Measurements from ENCODE around the gene EPB41L4A. TPM values are rescaled to one million over a fixed set of nuclear protein-coding genes. Genes with fewer than 3 reads are reported as not detected.

Gene EPB41L4A
- total RNA-seq, 1 experiment from 2014 or later: 28.6 TPM

DNA sequence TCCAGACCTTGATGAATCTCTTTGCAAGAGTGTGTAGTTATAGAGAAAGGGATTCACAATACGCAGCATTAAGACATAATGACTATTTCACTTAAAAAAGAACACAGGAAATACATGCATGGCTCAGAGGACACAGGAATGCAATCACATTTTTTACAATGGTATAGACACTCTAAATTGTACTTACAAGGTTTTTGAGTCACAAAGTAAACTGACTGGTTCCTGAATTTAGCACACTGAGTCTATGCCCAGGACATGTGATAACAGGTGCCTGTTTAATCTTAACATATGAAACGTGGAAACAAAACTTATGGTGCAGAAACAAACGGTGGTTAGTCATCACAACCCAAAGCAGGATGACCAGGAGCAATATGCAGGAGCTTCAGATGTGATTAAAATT, 6.7 kb downstream of the EPB41L4A start:
- H3K4me3 Mint-ChIP-seq (ENCODE audit: low read depth, unreplicated experiment): no peak overlapping the region
- H3K36me3 Mint-ChIP-seq (ENCODE audit: insufficient read depth, unreplicated experiment): no peaks in the 10 kb centered on the region
- H3K27me3 Mint-ChIP-seq (ENCODE audit: unreplicated experiment): no peaks in the 10 kb centered on the region
- CTCF ChIA-PET: no interaction called here
- intact Hi-C loops (cut with micrococcal nuclease; ENCODE audit: unreplicated experiment): no loop called here
- H3K9me3 Mint-ChIP-seq (ENCODE audit: low read depth, unreplicated experiment): no peaks in the 10 kb centered on the region
- BruUV-seq (replicated peaks): no TSS peak
- TF ChIP-seq, protein P1, sequence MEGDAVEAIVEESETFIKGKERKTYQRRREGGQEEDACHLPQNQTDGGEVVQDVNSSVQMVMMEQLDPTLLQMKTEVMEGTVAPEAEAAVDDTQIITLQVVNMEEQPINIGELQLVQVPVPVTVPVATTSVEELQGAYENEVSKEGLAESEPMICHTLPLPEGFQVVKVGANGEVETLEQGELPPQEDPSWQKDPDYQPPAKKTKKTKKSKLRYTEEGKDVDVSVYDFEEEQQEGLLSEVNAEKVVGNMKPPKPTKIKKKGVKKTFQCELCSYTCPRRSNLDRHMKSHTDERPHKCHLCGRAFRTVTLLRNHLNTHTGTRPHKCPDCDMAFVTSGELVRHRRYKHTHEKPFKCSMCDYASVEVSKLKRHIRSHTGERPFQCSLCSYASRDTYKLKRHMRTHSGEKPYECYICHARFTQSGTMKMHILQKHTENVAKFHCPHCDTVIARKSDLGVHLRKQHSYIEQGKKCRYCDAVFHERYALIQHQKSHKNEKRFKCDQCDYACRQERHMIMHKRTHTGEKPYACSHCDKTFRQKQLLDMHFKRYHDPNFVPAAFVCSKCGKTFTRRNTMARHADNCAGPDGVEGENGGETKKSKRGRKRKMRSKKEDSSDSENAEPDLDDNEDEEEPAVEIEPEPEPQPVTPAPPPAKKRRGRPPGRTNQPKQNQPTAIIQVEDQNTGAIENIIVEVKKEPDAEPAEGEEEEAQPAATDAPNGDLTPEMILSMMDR (IDR thresholded peaks at IDR 0.05; ENCODE audit: unreplicated experiment): no peak
- no peak for DNase-seq
- peaks cover 48% of the 10 kb centered on the region for H3K4me1 Mint-ChIP-seq (ENCODE audit: low read depth, unreplicated experiment)
- no peak overlapping the region for H3K27ac Mint-ChIP-seq (ENCODE audit: unreplicated experiment)

DNA sequence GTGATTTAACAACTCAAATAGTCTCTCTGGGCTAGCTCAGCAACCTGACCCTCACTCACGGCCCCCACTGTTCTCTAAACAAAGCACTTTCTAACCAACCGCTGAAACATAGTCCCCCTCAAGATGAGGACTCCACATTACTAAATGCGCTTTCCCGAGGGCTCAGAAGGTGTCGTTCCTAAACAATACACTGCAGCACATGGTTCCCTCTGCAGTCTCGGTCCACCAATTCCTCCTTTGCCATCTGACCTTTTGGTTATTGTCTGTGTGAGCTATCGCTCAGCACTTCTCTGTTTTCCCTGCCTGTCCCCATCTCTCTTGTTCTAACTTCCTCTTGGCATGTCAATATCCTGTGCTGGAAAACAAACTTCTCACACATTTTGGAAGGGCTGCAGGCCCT, 7.2 kb downstream of the EPB41L4A start:
- no TSS peak for BruUV-seq (replicated peaks)
- H3K36me3 Mint-ChIP-seq (ENCODE audit: insufficient read depth, unreplicated experiment): no peaks in the 10 kb centered on the region
- TF ChIP-seq, protein P1 (IDR thresholded peaks at IDR 0.05; ENCODE audit: unreplicated experiment): no peak
- DNase-seq: no peak
- intact Hi-C loops (cut with micrococcal nuclease; ENCODE audit: unreplicated experiment): no loop called here
- no peak overlapping the region for H3K27ac Mint-ChIP-seq (ENCODE audit: unreplicated experiment)
- no peaks in the 10 kb centered on the region for H3K9me3 Mint-ChIP-seq (ENCODE audit: low read depth, unreplicated experiment)
- no peak overlapping the region for H3K4me3 Mint-ChIP-seq (ENCODE audit: low read depth, unreplicated experiment)
- CTCF ChIA-PET: no interaction called here
- H3K4me1 Mint-ChIP-seq (ENCODE audit: low read depth, unreplicated experiment): peaks cover 52% of the 10 kb centered on the region
- H3K27me3 Mint-ChIP-seq (ENCODE audit: unreplicated experiment): no peaks in the 10 kb centered on the region

DNA sequence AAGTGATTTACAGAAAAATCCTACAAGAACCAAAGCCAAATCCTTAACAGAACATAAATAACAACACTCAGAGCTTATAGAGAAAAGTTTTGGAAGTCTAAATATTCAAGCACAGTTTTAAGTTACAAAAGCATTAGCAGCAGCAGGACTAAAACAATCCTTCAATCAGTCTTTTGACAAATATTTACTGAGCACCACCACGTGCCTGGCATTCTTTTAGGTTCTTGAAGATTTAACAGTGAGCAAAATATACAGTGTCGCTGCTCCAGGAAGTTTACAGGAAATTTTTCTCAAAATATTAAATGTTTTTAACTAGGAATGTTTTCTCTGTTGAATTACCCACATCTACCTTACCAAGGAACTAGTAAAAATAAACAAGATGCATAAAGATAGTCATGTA, 11.4 kb downstream of the EPB41L4A start:
- Mint-ChIP-seq H3K4me1 (ENCODE audit: low read depth, unreplicated experiment) (peaks cover 39% of the 10 kb centered on the region), H3K27ac (ENCODE audit: unreplicated experiment) (no peak overlapping the region), H3K9me3 (ENCODE audit: low read depth, unreplicated experiment) (no peaks in the 10 kb centered on the region), H3K27me3 (ENCODE audit: unreplicated experiment) (no peaks in the 10 kb centered on the region), H3K36me3 (ENCODE audit: insufficient read depth, unreplicated experiment) (no peaks in the 10 kb centered on the region), H3K4me3 (ENCODE audit: low read depth, unreplicated experiment) (no peak overlapping the region)
- intact Hi-C loops (cut with micrococcal nuclease; ENCODE audit: unreplicated experiment): no loop called here
- no TSS peak for BruUV-seq (replicated peaks)
- CTCF ChIA-PET: no interaction called here
- no peak for DNase-seq
- TF ChIP-seq, protein P1 (IDR thresholded peaks at IDR 0.05; ENCODE audit: unreplicated experiment): no peak

DNA sequence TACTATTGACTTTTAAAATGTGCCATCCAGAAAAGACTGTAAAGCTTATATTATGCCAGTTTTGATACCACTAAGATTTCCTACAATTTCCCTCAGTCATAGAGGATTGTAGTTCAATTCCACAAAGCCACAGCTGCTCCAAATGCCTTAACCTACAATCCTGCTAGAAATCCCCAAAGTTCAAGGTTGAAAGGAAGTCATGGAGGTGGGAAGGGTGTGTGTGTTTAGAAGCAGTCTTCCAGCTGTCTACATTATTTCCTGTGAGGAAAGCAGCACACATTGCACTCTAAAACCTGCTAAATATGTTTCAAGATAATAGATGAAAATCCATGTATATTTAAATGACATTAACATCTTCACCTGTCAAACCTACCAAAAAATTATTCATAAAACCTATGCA, 11.8 kb downstream of the EPB41L4A start:
- no peak overlapping the region for H3K4me3 Mint-ChIP-seq (ENCODE audit: low read depth, unreplicated experiment)
- no peaks in the 10 kb centered on the region for H3K36me3 Mint-ChIP-seq (ENCODE audit: insufficient read depth, unreplicated experiment)
- CTCF ChIA-PET: no interaction called here
- peaks cover 35% of the 10 kb centered on the region for H3K4me1 Mint-ChIP-seq (ENCODE audit: low read depth, unreplicated experiment)
- DNase-seq: no peak
- H3K27me3 Mint-ChIP-seq (ENCODE audit: unreplicated experiment): no peaks in the 10 kb centered on the region
- intact Hi-C loops (cut with micrococcal nuclease; ENCODE audit: unreplicated experiment): no loop called here
- TF ChIP-seq, protein P1 (IDR thresholded peaks at IDR 0.05; ENCODE audit: unreplicated experiment): no peak
- no peaks in the 10 kb centered on the region for H3K9me3 Mint-ChIP-seq (ENCODE audit: low read depth, unreplicated experiment)
- H3K27ac Mint-ChIP-seq (ENCODE audit: unreplicated experiment): no peak overlapping the region
- BruUV-seq (replicated peaks): no TSS peak
